ENCODE data around the gene KIAA0753.
"Not testable (repeated sequence)": the region's sequence is repeated elsewhere in the genome, so short reads cannot be mapped to it uniquely, and the experiment has no call there.

KIAA0753 gene

DNA sequence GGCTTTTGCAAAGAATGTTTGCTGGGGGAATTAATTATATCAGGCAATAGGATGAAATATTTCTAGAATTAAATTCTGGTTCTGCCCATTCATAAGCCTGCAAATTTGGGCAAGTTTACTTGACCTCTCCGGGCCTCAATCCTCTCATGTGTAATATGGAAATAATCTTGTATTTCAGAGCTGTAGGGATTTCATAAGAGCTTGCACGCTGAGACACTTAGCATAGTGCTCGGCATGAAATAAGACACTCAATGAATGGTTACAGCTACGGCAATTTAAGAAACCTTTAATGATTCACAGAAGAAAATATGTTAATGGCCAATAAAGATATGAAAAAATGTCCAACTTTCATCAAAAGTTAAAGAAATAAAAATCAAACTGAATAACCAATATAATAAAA, 43.6 kb downstream of the KIAA0753 start:
- no peak for DNase-seq (ENCODE audit: low read depth in 2 of 2)

DNA sequence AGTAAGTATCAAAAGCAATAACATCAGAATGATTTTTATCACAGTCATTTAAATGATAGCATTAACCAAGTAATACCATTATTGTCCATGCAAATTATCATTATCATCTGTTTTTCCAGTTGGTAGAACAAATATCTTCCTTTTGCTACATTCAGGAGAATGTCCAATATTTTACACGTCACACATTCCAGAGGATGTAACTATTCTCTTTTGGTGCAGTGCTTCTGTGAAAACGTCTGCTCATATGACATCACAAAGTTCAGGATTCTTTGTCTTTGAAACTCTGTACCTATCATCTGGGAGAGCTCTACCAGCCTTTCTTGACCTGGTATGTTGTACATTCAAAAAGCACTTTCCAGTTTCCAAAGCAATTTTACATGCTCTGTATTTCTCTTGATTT, 44.0 kb downstream of the KIAA0753 start:
- DNase-seq (ENCODE audit: low read depth in 2 of 2), result no peak

DNA sequence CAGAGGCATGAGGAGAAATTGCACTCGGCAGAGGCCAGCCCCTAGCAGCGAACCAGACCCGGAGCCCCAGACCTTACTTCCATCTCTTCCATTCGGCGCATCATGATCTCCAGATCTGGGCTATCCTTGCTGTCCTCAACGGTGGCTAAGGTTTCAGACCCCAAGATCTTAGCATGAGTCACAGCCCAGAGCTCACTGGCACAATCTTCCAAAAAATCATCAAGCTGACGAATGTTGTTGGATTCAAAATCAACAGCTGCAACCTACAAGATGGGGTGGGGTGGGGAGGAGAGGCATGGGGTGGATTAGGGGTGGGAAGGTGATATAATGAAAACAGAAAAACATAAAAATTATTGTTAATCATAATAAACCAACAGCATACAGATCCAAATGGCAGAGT, 44.4 kb downstream of the KIAA0753 start:
- no peak for DNase-seq (ENCODE audit: low read depth in 2 of 2)

DNA sequence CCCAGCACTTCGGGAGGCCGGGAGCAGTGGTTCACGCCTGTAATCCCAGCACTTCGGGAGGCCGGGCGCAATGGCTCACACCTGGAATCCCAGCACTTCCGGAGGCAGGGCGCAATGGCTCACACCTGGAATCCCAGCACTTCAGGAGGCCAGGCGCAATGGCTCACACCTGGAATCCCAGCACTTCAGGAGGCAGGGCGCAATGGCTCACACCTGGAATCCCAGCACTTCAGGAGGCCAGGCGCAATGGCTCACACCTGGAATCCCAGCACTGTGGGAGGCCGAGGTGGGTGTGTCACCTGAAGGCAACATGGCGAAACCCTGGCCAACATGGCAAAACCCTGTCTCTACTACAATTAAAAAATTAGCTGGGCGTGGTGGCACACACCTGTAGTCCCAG, 47.1 kb downstream of the KIAA0753 start:
- DNase-seq (ENCODE audit: low read depth in 2 of 2), result not testable (repeated sequence)

DNA sequence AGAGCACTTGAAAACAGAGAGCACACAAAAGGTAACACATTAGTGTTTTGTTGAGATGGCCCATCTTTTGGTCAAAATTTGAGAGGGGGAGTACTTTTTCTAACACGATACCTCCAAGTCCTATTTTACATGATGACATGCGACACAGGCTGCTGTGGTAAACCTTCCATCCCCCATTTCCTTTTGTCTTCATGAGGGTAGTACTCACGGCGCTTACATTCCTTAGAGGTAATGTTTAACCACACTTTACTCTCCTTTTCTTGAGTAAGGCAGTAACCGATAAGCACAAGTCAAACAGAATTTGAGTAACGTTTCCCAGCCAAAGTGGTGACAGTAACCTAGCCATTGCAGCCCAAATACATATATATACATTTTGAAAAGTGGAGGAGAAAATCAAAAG, 48.3 kb downstream of the KIAA0753 start:
- DNase-seq (ENCODE audit: low read depth in 2 of 2), result no peak

DNA sequence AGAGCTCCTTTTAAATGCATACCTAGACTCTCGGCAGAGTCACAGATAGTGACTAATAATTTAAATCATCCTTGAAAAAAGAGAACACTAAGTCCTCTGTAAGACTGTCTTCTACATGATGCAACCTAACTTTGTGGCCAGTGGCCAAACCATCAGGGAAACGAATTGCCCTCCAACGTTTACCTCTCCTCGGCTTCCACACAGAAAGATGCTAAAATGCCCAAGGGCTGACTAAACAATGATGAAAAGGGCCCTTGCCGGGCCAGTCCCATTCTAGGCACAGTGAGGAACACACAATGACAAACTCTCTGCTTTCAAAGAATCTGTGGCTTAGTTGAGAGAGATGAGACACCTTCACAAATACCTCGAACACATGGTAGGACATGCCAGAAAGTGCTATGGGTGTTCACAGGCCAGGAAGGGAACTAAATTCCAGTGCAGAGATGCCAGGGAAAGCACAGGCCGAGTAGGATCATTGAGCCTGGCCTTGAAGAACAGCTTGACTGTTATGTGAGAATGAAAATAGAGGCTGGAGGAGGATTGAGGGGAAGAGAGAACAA, 48.8 kb downstream of the KIAA0753 start:
- no peak for DNase-seq (ENCODE audit: low read depth in 2 of 2)

DNA sequence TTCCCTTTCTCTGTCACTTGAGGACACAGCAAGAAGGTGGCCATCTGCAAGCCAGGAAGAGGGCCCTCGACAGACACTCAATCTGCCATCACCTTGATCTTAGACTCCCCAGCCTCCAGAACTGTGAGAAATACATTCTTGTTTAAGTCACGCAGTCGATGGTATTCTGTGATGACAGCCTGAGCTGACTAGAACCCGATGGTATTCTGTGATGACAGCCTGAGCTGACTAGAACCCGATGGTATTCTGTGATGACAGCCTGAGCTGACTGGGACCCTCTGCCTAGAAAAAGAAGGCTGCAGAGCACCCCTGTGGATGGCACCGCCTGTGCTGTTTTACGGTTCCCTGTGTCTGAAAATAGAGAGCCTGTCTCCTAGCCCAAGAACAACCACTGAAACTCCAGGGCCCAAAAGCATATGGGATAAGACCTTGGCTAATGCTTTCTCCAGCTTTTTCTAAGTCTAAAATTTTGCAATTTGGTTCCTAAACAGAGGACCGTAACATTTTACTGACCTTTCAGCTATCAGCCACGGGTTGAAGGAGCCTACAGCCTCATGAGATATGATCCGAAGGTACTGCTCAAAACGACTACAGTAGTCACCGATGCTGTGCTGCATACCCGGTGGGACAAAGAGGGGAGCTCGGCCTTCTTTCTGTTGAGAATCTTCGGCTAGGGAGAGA, 51.1 kb downstream of the KIAA0753 start:
- no peak for DNase-seq (ENCODE audit: low read depth in 2 of 2)

DNA sequence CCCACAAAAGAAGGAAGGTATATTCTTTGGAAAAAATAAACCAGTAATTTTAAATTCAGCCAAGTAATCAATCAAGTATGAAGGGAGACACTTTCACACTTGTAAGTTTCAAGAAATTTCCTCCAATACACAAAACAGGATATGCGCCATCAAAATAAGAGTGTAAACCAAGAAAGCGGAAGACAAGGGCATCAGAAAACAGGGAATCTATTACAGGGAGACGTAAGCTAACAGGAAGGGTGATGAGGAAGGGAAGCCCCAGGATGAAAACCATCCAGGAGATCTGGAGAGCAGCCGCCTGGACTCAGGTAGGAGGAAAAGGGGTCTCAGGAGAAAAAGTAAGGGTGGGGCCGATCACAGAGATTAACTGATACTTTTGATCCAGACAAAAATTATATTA, 52.3 kb downstream of the KIAA0753 start:
- DNase-seq (ENCODE audit: low read depth in 2 of 2), result no peak

DNA sequence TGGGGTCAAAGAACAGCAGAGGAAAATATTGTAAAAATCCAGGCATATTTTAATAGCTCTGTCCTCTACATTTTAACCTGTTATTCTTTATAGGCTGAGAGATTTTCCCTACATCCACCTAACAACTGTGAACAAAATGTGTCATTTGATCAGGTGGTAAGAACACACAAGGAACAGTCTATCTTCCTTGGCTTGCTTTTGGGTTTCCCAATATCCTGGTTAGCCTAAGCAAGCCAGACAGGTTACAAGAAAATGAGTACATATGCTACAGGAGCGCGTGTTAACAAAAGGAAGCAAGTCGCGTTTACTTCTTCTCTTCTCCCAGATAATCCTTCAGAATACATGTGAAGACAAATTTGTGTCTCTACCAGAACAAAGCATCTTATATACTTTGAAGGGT, 53.2 kb downstream of the KIAA0753 start:
- DNase-seq (ENCODE audit: low read depth in 2 of 2), result no peak

DNA sequence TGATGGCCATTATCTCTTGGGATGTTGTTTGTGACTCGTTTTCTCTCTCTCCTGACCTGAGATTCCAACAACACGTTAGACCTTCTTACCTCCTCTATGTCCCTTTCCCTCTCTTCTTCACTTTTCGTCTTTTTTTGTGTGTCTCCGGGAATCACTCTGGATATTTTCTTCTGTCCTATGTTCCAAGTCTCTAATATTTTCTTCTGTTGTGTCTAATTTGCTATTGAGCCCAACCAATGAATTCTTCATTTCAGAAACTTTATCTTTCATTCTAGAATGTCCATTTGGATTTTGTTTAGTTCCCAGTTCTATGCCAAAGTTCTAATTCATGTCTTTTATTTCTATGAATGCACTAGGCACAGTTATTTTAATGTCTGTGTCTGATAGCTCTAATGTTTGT, 57.1 kb downstream of the KIAA0753 start:
- no peak for DNase-seq (ENCODE audit: low read depth in 2 of 2)

DNA sequence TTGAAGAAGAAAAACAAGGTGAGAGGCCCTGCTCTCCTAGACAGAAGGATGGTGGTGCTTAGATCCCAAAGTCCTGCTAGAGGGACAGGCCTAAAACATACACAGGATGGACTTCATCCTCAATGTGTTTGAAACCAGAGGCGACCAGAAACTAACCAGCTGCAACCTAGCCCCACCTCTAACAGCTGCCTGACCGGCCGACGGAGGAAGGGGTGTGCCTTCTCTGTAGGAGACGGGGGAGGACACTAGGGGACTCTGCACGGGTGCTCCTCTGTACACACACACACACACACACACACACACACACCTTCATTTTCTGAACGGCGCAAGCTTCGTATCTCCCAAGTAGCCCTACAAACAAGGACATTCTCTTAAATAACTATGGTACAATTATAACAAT, 59.9 kb downstream of the KIAA0753 start:
- no peak for DNase-seq (ENCODE audit: low read depth in 2 of 2)

DNA sequence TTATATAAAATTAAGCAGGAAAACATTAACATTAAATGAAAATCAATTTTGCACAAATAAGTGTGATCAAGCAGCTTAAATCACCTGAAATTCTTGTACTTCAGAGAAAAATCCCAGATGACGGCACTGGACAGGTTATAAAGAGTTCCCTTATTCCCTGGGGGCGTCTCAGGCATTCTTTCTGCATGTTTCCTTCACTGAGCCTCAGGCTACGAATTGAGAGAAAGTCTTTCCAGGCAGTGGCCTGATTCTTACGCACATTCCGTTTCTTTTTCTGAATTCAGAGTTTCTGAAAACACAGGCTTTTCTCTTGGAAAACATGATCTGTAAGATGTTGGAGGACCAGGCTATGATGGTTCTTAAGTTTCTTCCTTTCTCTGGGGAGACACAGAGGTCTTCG, 62.0 kb downstream of the KIAA0753 start:
- no peak for DNase-seq (ENCODE audit: low read depth in 2 of 2)

DNA sequence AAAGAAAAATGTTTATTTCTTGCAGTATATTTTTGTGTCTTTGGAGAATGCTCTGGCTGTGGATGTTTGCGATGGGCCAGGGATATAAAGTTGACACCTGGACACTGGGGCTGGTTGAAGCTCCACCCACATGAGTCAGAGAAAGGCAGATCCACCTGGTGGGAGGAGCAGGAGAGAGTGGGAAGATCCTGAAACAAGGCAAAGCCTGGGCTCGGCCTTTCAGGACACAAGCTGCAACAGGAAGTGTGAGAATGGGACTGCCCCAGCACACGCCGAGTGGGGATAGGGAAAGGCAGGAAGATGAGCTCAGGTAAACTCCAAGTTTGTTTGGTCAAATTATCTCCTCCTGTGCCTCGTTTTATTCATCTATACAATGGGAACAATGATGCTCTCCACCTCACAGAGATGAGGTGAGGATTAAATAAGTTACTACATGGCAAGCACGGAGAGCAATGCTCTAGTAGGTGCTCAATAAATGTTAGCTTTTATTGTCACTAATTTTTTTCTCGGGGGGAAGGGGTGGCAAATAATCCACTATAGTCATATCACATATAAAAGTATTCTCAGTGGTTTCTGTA, 62.7 kb downstream of the KIAA0753 start:
- no peak for DNase-seq (ENCODE audit: low read depth in 2 of 2)

DNA sequence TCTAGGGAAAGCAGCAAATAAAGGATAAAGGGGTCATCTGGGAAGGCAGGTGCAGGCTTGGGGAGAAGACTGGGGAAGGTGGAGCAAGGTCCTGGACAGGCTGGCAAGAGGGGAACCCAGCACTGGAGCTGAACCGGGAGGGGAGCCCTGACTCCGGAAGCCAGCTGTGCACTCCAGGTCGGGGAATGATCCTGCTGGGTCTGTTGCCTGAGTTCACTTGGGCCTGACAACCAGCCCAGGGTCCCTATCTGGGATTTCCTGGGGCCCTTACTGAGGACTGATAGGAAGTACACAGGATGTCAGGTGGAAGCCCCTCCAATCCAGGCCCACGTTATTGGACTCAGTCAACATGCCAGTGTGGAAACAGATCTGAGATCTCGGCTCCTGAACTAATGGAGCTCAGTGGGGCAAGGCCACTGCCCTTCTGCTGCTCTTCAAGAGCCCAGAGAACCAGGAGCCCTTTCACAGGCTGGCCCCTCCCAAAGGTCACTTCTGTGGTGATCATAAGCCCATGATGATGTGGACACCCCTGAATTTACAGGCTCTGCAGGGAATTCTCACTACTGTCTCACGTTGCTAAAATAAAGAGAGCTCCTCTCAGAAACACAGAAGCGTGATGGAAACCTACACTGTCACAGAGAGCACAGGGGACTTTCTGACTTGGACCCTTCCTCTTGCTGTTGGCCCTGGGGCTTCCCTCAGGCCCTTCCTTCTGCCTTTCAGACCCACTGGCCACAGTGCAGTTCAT, 64.3 kb downstream of the KIAA0753 start:
- DNase-seq (ENCODE audit: low read depth in 2 of 2), result no peak

DNA sequence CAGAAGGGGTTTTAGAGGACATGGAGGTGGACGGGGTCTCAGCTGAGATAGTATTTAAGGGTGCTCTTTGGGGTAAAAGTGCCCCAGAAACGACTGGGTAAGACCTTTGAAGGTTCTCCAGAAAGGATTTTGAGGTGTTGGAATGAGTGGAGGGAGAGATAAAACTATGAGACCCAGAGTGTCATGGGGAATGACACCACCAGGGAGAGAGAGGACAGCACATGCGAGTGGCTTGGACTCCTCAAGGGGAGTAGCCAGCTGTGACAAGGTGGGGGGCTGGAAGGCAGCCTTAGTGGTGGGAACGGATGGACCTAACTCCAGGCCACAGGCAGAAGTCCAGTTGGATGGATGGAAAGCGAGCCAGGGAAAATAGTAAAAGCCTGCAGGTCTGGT, 64.9 kb downstream of the KIAA0753 start:
- no peak for DNase-seq (ENCODE audit: low read depth in 2 of 2)

DNA sequence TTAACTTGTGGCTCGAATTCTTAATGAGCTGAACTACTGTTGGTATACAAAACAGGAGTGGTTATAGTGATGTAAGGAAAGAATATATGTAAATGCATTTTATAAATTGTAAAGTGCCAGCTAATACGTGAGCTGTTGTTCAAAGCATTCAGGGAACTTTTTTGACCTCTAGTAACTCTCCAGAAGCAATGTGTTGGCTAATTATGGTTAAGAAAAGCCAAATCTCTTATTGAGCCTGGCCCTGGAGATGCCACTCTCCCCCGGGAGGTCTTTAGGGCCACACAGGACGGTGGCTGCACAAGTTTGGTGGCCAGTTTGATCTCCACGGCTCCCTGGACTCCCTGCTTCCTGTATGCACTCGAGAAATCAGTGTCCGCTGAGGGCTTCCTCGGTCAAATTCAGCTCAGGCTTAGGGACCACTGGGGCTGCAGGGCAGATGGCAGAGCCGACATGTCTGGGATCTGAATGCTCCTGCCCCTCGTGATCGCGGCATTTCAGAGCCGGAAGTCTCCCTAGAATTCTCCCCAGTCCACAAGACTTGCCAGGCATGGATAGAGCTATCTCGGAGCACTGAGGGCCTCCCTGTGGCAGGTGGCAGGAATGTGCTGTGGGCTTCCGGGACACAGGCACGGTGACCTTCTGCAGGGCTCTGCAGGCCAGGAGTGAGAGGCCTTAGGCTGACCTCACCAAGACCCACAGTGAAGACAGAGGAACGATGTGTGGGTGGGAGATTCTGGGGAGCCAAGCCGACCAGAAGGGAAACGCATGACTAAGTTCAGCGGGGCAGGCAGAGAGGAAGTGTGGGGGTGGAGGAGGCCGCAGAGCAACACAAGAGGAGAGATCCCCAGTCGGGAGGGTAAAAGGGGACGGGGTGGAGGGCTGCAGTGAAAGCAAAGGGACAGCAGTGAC, 65.6 kb downstream of the KIAA0753 start:
- peak; percentile 36 to 37 for DNase-seq (ENCODE audit: low read depth in 2 of 2)

DNA sequence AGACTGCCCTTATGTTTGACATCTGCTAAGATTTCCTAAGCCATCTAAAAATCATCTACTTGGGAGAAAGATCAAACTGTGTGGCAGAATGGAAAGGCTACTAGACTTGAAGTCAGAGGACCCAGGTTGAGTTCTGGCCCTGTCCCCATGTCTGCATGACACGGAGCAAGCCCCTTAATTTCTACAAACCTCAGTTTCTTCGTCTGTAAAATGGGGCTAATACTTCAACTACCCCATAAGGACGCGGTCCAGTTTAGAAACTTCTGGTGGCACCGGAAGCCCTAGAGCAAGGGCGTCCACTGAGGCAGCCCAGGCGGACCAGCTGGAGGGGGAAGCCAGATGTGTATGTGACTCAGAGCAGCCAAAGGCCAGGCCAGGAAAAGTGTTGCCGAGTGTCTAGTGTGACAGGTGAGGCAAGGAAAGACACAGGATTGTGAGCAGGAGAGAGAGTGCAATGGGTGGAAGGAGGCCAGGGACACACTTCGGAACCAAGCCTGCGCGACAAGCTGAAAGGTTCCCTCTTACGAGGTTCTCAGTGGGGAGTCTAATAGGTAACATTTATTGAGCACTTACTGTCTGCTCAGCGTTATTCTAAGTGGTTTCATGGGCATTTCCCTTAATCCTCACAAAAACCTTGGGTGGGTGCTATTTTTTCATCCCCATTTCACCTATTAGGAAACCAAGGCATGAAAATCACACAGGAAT, 66.4 kb downstream of the KIAA0753 start:
- no peak for DNase-seq (ENCODE audit: low read depth in 2 of 2)

DNA sequence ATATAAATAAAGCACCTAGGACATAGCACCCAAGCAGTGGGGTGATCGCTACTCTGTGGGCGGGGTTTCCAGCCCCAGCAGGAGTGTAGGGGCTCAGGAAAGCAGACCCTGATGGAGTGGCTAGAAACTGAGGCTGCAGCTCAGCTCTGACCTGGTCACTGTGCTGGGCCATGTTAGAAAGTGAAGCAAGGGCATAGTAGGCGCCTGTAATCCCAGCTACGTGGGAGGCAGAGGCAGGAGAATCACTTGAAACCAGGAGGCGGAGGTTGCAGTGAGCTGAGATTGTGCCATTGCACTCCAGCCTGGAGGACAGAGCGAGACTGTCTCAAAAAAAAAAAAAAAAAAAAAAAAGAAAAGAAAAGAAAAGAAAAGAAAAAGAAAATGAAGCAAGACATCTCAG, 67.0 kb downstream of the KIAA0753 start:
- DNase-seq (ENCODE audit: low read depth in 2 of 2), result not testable (repeated sequence)

DNA sequence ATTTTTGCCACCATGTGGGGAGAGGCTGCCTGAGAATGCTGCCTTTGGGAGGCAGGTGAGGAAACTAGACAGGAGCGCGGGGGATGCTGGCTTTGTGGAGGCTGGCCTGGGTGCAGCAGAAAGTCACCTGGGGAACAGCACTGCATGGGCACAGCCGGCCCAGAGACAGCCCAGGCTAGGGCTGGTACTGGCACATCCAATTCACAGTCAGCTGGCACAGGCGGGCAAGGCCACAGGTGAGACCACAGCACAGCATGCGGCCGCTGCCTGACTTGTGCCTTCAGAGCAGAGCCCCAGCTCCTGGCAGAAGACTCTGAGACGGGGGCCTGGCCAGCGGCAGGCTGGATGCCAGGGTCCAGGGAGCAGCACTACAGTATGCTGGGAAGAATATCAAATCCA, 67.5 kb downstream of the KIAA0753 start:
- no peak for DNase-seq (ENCODE audit: low read depth in 2 of 2)

DNA sequence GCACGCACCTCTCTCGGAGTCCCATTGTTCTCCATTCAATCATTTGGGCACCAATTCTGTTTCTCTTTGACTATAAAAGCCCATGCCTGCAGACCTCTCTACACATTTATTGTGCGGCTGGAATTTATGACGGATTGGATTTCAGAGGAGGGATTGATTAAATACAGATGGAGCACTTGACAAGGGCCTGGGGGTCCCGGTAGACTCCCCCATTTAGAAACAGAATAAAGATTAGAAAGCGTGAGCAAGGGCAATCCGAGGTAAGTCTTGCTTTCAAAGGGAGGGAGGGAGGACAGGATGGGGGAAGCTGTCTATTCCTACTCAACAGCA, 69.1 kb downstream of the KIAA0753 start:
- no peak for DNase-seq (ENCODE audit: low read depth in 2 of 2)

DNA sequence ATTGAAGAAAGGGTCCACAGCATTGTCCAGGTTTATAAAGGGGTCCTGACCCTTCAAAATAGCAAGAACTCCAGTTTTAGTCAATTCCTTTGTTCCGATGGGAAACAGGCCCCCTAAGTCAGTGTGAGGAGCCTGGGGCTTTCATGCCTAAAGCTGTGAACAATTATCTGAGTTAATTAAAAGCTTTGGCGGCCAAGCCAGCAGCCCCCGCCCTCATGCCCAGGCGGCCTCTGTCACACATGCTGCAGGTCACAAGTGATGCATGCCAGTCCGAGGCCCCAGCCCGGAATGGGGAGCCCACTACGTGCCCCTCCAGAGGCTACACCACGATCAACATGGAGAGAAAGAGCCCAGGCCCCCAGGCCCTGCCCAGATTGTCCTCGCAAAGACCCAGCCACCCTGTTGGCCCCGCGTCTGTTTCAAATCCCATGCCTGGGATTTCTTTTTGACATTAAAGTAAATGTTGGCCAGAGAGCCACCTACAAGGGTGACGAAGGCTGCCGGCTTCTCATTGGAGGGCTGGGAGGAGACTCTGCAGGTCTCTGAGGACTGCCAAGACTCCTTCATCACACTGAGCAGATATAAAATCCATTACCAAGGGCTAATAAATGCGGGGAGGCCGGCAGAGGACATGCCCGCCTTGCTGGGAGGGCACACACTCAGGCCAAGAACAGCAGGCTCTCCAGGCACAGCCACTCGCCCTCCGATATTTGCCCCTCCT, 69.6 kb downstream of the KIAA0753 start:
- DNase-seq (ENCODE audit: low read depth in 2 of 2), result no peak
